HEK293 (cell line): ENCODE results near the gene DRD4.

ENCODE experiments used
- CTCF ChIA-PET: fragments of 350-600 bp; formaldehyde crosslinking; extraction: SDS; loops from one replicate; lab custom pipeline; 2021; ENCODE audit warnings: antibody characterized with exemption; lab: Yijun Ruan, JAX
- POLR2A ChIA-PET: fragments of 300-600 bp; formaldehyde crosslinking; extraction: SDS; loops from one replicate; lab custom pipeline; 2020; ENCODE audit warnings: antibody characterized with exemption, inconsistent platforms; lab: Yijun Ruan, JAX
- H3K27ac ChIP-seq: fragments of 200-500 bp; sonication (Bioruptor generic); 2 replicates; pipeline ENCODE4 v1.5.1; 2014; ENCODE audit warnings: low read depth, low read length, control low read depth, inconsistent platforms; ENCODE audit errors: extremely low read depth
- H3K36me3 ChIP-seq, 2 experiments: fragments of 200-500 bp in 1 of 2; sonication (Bioruptor generic) in 1 of 2; 1 replicate in 1 of 2; 2 replicates in 1 of 2; pipeline ENCODE4 v1.5.1; 2014 to 2017; ENCODE audit warnings: inconsistent platforms in 2 of 2, low read length in 2 of 2; ENCODE audit not compliant: control insufficient read depth in 2 of 2, insufficient read depth in 1 of 2
- H3K4me1 ChIP-seq: fragments of 200-500 bp; sonication (Bioruptor generic); 2 replicates; pipeline ENCODE4 v1.5.1; 2014; ENCODE audit warnings: mild to moderate bottlenecking, low read length, inconsistent platforms; ENCODE audit not compliant: control insufficient read depth, insufficient read depth
- H3K4me3 ChIP-seq: 2 replicates; pipeline ENCODE4 v1.5.1; 2011; ENCODE audit warnings: low read depth, mild to moderate bottlenecking, control low read depth, low read length, moderate library complexity
- H3K9me3 ChIP-seq: fragments of 200-500 bp; sonication (Bioruptor generic); 2 replicates; pipeline ENCODE4 v1.5.1; 2014; ENCODE audit warnings: low read depth, low read length, inconsistent platforms; ENCODE audit not compliant: control insufficient read depth, insufficient read depth
- HOXA7 ChIP-seq: sonication (generic); formaldehyde crosslinking; IDR thresholded peaks from 2 replicates; pipeline ENCODE4 v1.8.1; 2022; ENCODE audit warnings: missing genetic modification reagents, borderline replicate concordance
- PATZ1 ChIP-seq: fragments of 450-650 bp; formaldehyde crosslinking; IDR thresholded peaks from 2 replicates; pipeline ENCODE4 v1.5.1; 2016; ENCODE audit warnings: missing biosample characterization, missing genetic modification characterization
- TRIM28 ChIP-seq: IDR thresholded peaks from 2 replicates; pipeline ENCODE4 v1.6.1; 2011; ENCODE audit warnings: low read length, control low read depth, borderline replicate concordance
- ZBTB1 ChIP-seq: fragments of 450-650 bp; formaldehyde crosslinking; IDR thresholded peaks from 2 replicates; pipeline ENCODE4 v1.5.1; 2016; ENCODE audit warnings: missing biosample characterization, missing genetic modification characterization
- ZBTB11 ChIP-seq: fragments of 450-650 bp; formaldehyde crosslinking; conservative IDR thresholded peaks from 2 replicates; pipeline ENCODE4 v1.5.1; 2016; ENCODE audit warnings: low read depth, missing biosample characterization, missing genetic modification characterization
- ZBTB8A ChIP-seq: fragments of 450-650 bp; formaldehyde crosslinking; IDR thresholded peaks from 2 replicates; pipeline ENCODE4 v1.5.1; 2016; ENCODE audit warnings: missing biosample characterization, missing genetic modification characterization
- ZFP69B ChIP-seq: fragments of 450-650 bp; formaldehyde crosslinking; IDR thresholded peaks from 2 replicates; pipeline ENCODE4 v1.5.1; 2016; ENCODE audit warnings: missing biosample characterization, missing genetic modification characterization
- ZNF140 ChIP-seq: fragments of 450-650 bp; formaldehyde crosslinking; IDR thresholded peaks from 2 replicates; pipeline ENCODE4 v1.5.1; 2016; ENCODE audit warnings: missing biosample characterization, missing genetic modification characterization
- ZNF274 ChIP-seq, 2 experiments: fragments of 200-500 bp in 1 of 2; fragments of 450-650 bp in 1 of 2; sonication (Bioruptor generic) in 1 of 2; formaldehyde crosslinking in 1 of 2; IDR thresholded peaks; 2 replicates each; pipeline versions ENCODE4 v1.5.1 to v1.6.1; 2014 to 2016; ENCODE audit warnings: borderline replicate concordance in 1 of 2, inconsistent platforms in 1 of 2, low read length in 1 of 2, missing biosample characterization in 1 of 2, missing genetic modification characterization in 1 of 2
- ZNF341 ChIP-seq: fragments of 450-650 bp; formaldehyde crosslinking; IDR thresholded peaks from 2 replicates; pipeline ENCODE4; 2016; ENCODE audit warnings: low read depth, missing biosample characterization, missing genetic modification characterization
- ZNF501 ChIP-seq: fragments of 450-650 bp; formaldehyde crosslinking; IDR thresholded peaks from 2 replicates; pipeline ENCODE4 v1.5.1; 2016; ENCODE audit warnings: missing biosample characterization, missing genetic modification characterization
- ZNF561 ChIP-seq: fragments of 450-650 bp; IDR thresholded peaks from 2 replicates; pipeline ENCODE4 v1.5.1; 2018; ENCODE audit warnings: missing biosample characterization, missing genetic modification characterization, borderline replicate concordance
- ZNF585B ChIP-seq: fragments of 450-650 bp; formaldehyde crosslinking; IDR thresholded peaks from 2 replicates; pipeline ENCODE4 v1.5.1; 2016; ENCODE audit warnings: missing biosample characterization, missing genetic modification characterization
- ZNF600 ChIP-seq: fragments of 450-650 bp; formaldehyde crosslinking; IDR thresholded peaks from 2 replicates; pipeline ENCODE4 v1.5.1; 2016; ENCODE audit warnings: missing biosample characterization, missing genetic modification characterization
- ZNF621 ChIP-seq: fragments of 450-650 bp; formaldehyde crosslinking; IDR thresholded peaks from 2 replicates; pipeline ENCODE4 v1.5.1; 2017; ENCODE audit warnings: missing biosample characterization, missing genetic modification characterization
- ZNF623 ChIP-seq: fragments of 450-650 bp; formaldehyde crosslinking; IDR thresholded peaks from 2 replicates; pipeline ENCODE4 v1.5.1; 2016; ENCODE audit warnings: missing biosample characterization, missing genetic modification characterization
- ZNF639 ChIP-seq: fragments of 450-650 bp; formaldehyde crosslinking; IDR thresholded peaks from 2 replicates; pipeline ENCODE4 v1.5.1; 2016; ENCODE audit warnings: missing biosample characterization, missing genetic modification characterization
- ZNF670 ChIP-seq: fragments of 450-650 bp; formaldehyde crosslinking; IDR thresholded peaks from 2 replicates; pipeline ENCODE4 v1.5.1; 2016; ENCODE audit warnings: missing biosample characterization, missing genetic modification characterization, low read depth

The DRD4 gene

GRCh38 chr11:641806-642370 is 4.8 kb downstream of the DRD4 start:
- TF ChIP-seq TRIM28 (no peak), PATZ1 (0 out of 2 replicates have a peak, but pooled peaks have one; percentile 15)
- TF ChIP-seq, all 188 proteins: peak for 1
- H3K9me3 ChIP-seq: no peaks in the 10 kb centered on the region
- H3K4me3 ChIP-seq: no peak overlapping the region
- CTCF ChIA-PET: interaction anchor here (0.5 kb wide), 1 partner anchor 45 kb away, joined by 3 read pairs; no protein-coding TSS in a partner anchor
- POLR2A ChIA-PET: no interaction called here
- H3K4me1 ChIP-seq: no peaks in the 10 kb centered on the region
- H3K27ac ChIP-seq: no peak overlapping the region
- peaks cover 0 to 63% of the 10 kb centered on the region in 2 experiments; a peak in 2 of 3 replicates for H3K36me3 ChIP-seq

- TF ChIP-seq ZNF501 (tag by site-specific recombination): no peak
- no peak for TF ChIP-seq ZNF670 (tag by site-specific recombination)
- no peak for TF ChIP-seq ZBTB1 (tag by site-specific recombination)
- no peak for TF ChIP-seq ZNF341 (tag by site-specific recombination)
- TF ChIP-seq HOXA7 (CRISPR knock-in tag): no peak
- no peak for TF ChIP-seq ZFP69B (tag by site-specific recombination)
- TF ChIP-seq ZNF600: no peak
- no peak for TF ChIP-seq ZNF585B (tag by site-specific recombination)
- TF ChIP-seq ZNF621 (tag by site-specific recombination): no peak
- TF ChIP-seq ZNF561 (tag by site-specific recombination): no peak
- no peak for TF ChIP-seq ZNF140 (tag by site-specific recombination)
- TF ChIP-seq ZNF639 (tag by site-specific recombination): no peak
- no peak for TF ChIP-seq ZNF623 (tag by site-specific recombination)
- H3K27ac ChIP-seq: no peak overlapping the region
- no peaks in the 10 kb centered on the region for H3K9me3 ChIP-seq
- CTCF ChIA-PET: interaction anchor here (0.6 kb wide), 1 partner anchor 105 kb away, joined by 6 read pairs; no protein-coding TSS in a partner anchor
- no peak overlapping the region for H3K4me3 ChIP-seq
- peaks cover 0 to 66% of the 10 kb centered on the region in 2 experiments; a peak in 2 of 3 replicates for H3K36me3 ChIP-seq
- H3K4me1 ChIP-seq: no peaks in the 10 kb centered on the region
- POLR2A ChIA-PET: no interaction called here
These were observed 6.3 kb downstream of the DRD4 start for GRCh38 chr11:643366-643765.

- peaks cover 0 to 71% of the 10 kb centered on the region in 2 experiments; a peak in 2 of 3 replicates for H3K36me3 ChIP-seq
- CTCF ChIA-PET: interaction anchor here (0.6 kb wide), 1 partner anchor 104 kb away, joined by 6 read pairs; no protein-coding TSS in a partner anchor
- TF ChIP-seq ZBTB11 (no peak), ZBTB8A (tag by site-specific recombination) (0 out of 2 replicates have a peak, but pooled peaks have one; percentile 32), ZNF274 (IDR thresholded peaks at IDR 0.05; ENCODE audit: low read length) (no peak), ZNF274 (tag by site-specific recombination; IDR thresholded peaks at IDR 0.05; ENCODE audit: borderline replicate concordance) (no peak)
- TF ChIP-seq, all 188 proteins: peak for 1
- POLR2A ChIA-PET: no interaction called here
- Histone ChIP-seq H3K27ac (no peak overlapping the region), H3K4me1 (no peaks in the 10 kb centered on the region), H3K4me3 (no peak overlapping the region), H3K9me3 (no peaks in the 10 kb centered on the region)
These were observed 7.0 kb downstream of the DRD4 start for GRCh38 chr11:643849-644738.
